ENCODE data around the gene GAS7. TPM values are rescaled to one million over a fixed set of nuclear protein-coding genes. Genes with fewer than 3 reads are reported as not detected.
"Not testable (repeated sequence)": the region's sequence is repeated elsewhere in the genome, so short reads cannot be mapped to it uniquely, and the experiment has no call there.

GAS7 gene
- total and polyA plus RNA-seq, 2 experiments from 2014 or later, result 1.9 to 10.7 TPM

DNA sequence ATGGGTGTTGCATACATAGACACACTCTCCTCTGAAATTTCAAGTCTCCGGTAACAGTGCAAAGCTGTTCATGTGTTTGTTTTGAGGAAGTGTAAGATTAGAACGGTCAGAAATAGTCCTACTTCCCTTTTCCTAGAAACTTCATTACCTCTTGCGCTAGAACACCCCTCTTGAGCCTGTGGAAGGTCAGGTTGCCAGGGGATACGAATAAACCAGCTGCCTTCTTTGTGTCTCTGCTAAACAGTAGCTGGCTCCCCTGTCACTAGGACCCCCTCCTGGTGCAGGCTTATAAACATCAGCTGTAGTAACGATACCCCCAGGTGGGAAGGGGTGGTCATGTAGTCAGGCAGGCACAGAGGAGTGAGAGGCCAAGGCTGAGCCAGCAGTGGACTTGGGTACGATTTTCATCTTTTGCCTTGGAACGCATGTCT lies 179.9 kb downstream of the GAS7 start:
- Histone ChIP-seq H3K27ac (ENCODE audit: low read depth) (no peak overlapping the region), H3K9me2 (ENCODE audit: insufficient read depth) (0 out of 2 replicates have a peak, but pooled peaks cover 3% of the 10 kb centered on the region), H3K27me3 (ENCODE audit: insufficient read depth) (no peaks in the 10 kb centered on the region), H3K4me1 (ENCODE audit: insufficient read depth) (peaks cover 16% of the 10 kb centered on the region), H4K20me1 (replicated peaks; ENCODE audit: insufficient read depth) (no peaks in the 10 kb centered on the region), H2AFZ (no peak overlapping the region), H3K4me3 (no peak overlapping the region), H3K36me3 (ENCODE audit: insufficient read depth) (no peaks in the 10 kb centered on the region), H3K4me2 (no peak overlapping the region), H3F3A (replicated peaks; ENCODE audit: low read depth) (0 out of 2 replicates have a peak, but pooled peaks cover 2% of the 10 kb centered on the region), H3K79me2 (replicated peaks; ENCODE audit: insufficient read depth) (no peaks in the 10 kb centered on the region)
- TF ChIP-seq, protein P1, sequence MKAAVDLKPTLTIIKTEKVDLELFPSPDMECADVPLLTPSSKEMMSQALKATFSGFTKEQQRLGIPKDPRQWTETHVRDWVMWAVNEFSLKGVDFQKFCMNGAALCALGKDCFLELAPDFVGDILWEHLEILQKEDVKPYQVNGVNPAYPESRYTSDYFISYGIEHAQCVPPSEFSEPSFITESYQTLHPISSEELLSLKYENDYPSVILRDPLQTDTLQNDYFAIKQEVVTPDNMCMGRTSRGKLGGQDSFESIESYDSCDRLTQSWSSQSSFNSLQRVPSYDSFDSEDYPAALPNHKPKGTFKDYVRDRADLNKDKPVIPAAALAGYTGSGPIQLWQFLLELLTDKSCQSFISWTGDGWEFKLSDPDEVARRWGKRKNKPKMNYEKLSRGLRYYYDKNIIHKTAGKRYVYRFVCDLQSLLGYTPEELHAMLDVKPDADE (IDR thresholded peaks at IDR 0.05), result no peak
- TF ChIP-seq, protein P2, sequence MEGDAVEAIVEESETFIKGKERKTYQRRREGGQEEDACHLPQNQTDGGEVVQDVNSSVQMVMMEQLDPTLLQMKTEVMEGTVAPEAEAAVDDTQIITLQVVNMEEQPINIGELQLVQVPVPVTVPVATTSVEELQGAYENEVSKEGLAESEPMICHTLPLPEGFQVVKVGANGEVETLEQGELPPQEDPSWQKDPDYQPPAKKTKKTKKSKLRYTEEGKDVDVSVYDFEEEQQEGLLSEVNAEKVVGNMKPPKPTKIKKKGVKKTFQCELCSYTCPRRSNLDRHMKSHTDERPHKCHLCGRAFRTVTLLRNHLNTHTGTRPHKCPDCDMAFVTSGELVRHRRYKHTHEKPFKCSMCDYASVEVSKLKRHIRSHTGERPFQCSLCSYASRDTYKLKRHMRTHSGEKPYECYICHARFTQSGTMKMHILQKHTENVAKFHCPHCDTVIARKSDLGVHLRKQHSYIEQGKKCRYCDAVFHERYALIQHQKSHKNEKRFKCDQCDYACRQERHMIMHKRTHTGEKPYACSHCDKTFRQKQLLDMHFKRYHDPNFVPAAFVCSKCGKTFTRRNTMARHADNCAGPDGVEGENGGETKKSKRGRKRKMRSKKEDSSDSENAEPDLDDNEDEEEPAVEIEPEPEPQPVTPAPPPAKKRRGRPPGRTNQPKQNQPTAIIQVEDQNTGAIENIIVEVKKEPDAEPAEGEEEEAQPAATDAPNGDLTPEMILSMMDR (conservative IDR thresholded peaks at IDR 0.05; ENCODE audit: low read depth in 2 of 2), result no peak
- TF ChIP-seq CREB1 (CRISPR knock-in tag; IDR thresholded peaks at IDR 0.05; ENCODE audit: low read depth) (no peak), ZNF331 (CRISPR knock-in tag; IDR thresholded peaks at IDR 0.05; ENCODE audit: low read depth) (no peak)
- Mint-ChIP-seq H3K27me3 (ENCODE audit: insufficient read depth, low read depth, poor library complexity) (peaks cover 8% of the 10 kb centered on the region), H3K4me1 (peaks cover 36% of the 10 kb centered on the region), H3K27ac (no peak overlapping the region), H3K9me3 (no peaks in the 10 kb centered on the region), H3K4me3 (no peak overlapping the region), H3K36me3 (ENCODE audit: low read depth) (no peaks in the 10 kb centered on the region)
- ATAC-seq (peak; percentile 35; the same call in 2 of the 3 replicates), DNase-seq (ENCODE audit: low spot score) (no peak)

DNA sequence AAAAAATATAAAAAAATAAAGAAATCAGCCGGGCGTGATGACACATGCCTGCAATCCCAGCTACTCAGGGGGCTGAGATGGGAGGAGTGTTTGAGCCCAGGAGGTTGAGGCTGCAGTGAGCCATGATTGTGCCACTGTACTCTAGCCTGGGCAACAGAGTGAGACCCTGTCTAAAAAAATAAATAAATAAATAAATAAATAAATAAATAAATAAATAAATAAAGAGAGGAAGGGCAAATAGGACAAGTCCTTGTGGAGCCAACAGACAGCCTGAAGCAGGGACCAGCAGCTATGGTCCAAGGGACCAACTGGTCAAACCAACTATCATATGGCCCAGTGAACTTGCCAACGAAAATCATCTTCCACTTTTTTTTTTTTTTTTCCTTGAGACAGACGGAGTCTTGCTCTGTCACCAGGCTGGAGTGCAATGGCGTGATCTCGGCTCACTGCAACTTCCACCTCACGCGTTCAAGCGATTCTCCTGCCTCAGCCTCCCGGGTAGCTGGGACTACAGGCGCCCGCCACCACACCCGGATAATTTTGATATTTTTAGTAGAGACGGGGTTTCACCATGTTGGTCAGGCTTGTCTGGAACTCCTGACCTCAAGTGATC lies 181.3 kb downstream of the GAS7 start:
- H3K9me3 Mint-ChIP-seq; H3K36me3 ChIP-seq (ENCODE audit: insufficient read depth); DNase-seq (ENCODE audit: low spot score); H3K4me2 ChIP-seq; H3F3A ChIP-seq (replicated peaks; ENCODE audit: low read depth); H3K36me3 Mint-ChIP-seq (ENCODE audit: low read depth); ATAC-seq; H3K4me3 Mint-ChIP-seq; H3K27ac Mint-ChIP-seq; H3K9me2 ChIP-seq (ENCODE audit: insufficient read depth); H2AFZ ChIP-seq; H3K79me2 ChIP-seq (replicated peaks; ENCODE audit: insufficient read depth); H4K20me1 ChIP-seq (replicated peaks; ENCODE audit: insufficient read depth); H3K27me3 Mint-ChIP-seq (ENCODE audit: insufficient read depth, low read depth, poor library complexity); H3K4me3 ChIP-seq; H3K27ac ChIP-seq (ENCODE audit: low read depth); H3K27me3 ChIP-seq (ENCODE audit: insufficient read depth): not testable (repeated sequence)
- H3K4me1 Mint-ChIP-seq, result peaks cover 36% of the 10 kb centered on the region
- H3K4me1 ChIP-seq (ENCODE audit: insufficient read depth), result peaks cover 16% of the 10 kb centered on the region

- Histone ChIP-seq H3K4me1 (ENCODE audit: insufficient read depth) (peaks cover 16% of the 10 kb centered on the region), H3K4me2 (no peak overlapping the region), H3F3A (replicated peaks; ENCODE audit: low read depth) (0 out of 2 replicates have a peak, but pooled peaks cover 2% of the 10 kb centered on the region), H3K4me3 (no peak overlapping the region), H3K27me3 (ENCODE audit: insufficient read depth) (no peaks in the 10 kb centered on the region), H4K20me1 (replicated peaks; ENCODE audit: insufficient read depth) (no peaks in the 10 kb centered on the region), H3K27ac (ENCODE audit: low read depth) (no peak overlapping the region), H3K9me2 (ENCODE audit: insufficient read depth) (no peaks in the 10 kb centered on the region), H2AFZ (no peak overlapping the region), H3K79me2 (replicated peaks; ENCODE audit: insufficient read depth) (no peaks in the 10 kb centered on the region), H3K36me3 (ENCODE audit: insufficient read depth) (no peaks in the 10 kb centered on the region)
- Mint-ChIP-seq H3K36me3 (ENCODE audit: low read depth) (no peaks in the 10 kb centered on the region), H3K4me3 (no peak overlapping the region), H3K4me1 (peaks cover 21% of the 10 kb centered on the region), H3K9me3 (no peaks in the 10 kb centered on the region), H3K27me3 (ENCODE audit: insufficient read depth, low read depth, poor library complexity) (peaks cover 1% of the 10 kb centered on the region), H3K27ac (no peak overlapping the region)
- DNase-seq (ENCODE audit: low spot score) (no peak), ATAC-seq (no peak)
- no peak for TF ChIP-seq EZH2 (IDR thresholded peaks at IDR 0.05; ENCODE audit: low read depth, unreplicated experiment)
Observed at GRCh38 chr17:10013365-10014112, 184.9 kb downstream of the GAS7 start.
